Activated CD4-positive, alpha-beta memory T cell treated with anti-CD3 and anti-CD28 coated beads, Interleukin-2, amount 10 ng/mL, durations not matched to agents 7 days and 5 days (primary cell): Measurements from ENCODE around the gene SEC22C. TPM values are rescaled to one million over a fixed set of nuclear protein-coding genes. Genes with fewer than 3 reads are reported as not detected.
"Not testable (repeated sequence)": the region's sequence is repeated elsewhere in the genome, so short reads cannot be mapped to it uniquely, and the experiment has no call there.

Experiments used
- CTCF ChIA-PET: fragments of 350-600 bp; sonication (Branson Sonifier 250); formaldehyde crosslinking; loops from one replicate; lab custom pipeline; 2021; ENCODE audit warnings: antibody characterized with exemption, inconsistent platforms; lab: Charles Lee
- POLR2A ChIA-PET: fragments of 350-600 bp; sonication (Branson Sonifier 250); formaldehyde crosslinking; loops from one replicate; lab custom pipeline; 2021; ENCODE audit warnings: antibody characterized with exemption; lab: Charles Lee
- DNase-seq: peaks from one replicate; pipeline ENCODE4 v3.0.0-alpha.2; 2020
- H3K27ac Mint-ChIP-seq: one replicate; pipeline ENCODE4 v1.8.0; 2021; ENCODE audit warnings: mild to moderate bottlenecking, mixed read lengths
- H3K27me3 Mint-ChIP-seq: one replicate; pipeline ENCODE4 v1.8.0; 2021; ENCODE audit warnings: mixed read lengths
- H3K36me3 Mint-ChIP-seq: one replicate; pipeline ENCODE4 v1.8.0; 2021; ENCODE audit warnings: low read depth, mixed read lengths
- H3K4me1 Mint-ChIP-seq: one replicate; pipeline ENCODE4 v1.8.0; 2021; ENCODE audit warnings: mixed read lengths
- H3K4me3 Mint-ChIP-seq: one replicate; pipeline ENCODE4 v1.8.0; 2021; ENCODE audit warnings: mild to moderate bottlenecking, mixed read lengths
- H3K9me3 Mint-ChIP-seq: one replicate; pipeline ENCODE4 v1.8.0; 2021; ENCODE audit warnings: mixed read lengths
- total RNA-seq, 2 experiments: library from RNA; stranded (reverse); gene quantifications; one replicate each; pipeline ENCODE4 v1.2.3, GENCODE V29; 2021

Gene SEC22C
- total RNA-seq, 2 experiments from 2014 or later = 58.8 to 62.0 TPM

GRCh38 chr3:42578054-42578453 is 3.7 kb downstream of the SEC22C start:
- no peak overlapping the region for H3K27ac Mint-ChIP-seq
- DNase-seq = no peak
- POLR2A ChIA-PET = interaction anchor here (1.9 kb wide), 1 partner anchor 13 kb away, joined by 7 read pairs; the partner anchor contains the start of gene SS18L2
- H3K4me1 Mint-ChIP-seq = peaks cover 46% of the 10 kb centered on the region
- H3K27me3 Mint-ChIP-seq = no peaks in the 10 kb centered on the region
- H3K9me3 Mint-ChIP-seq = peaks cover 9% of the 10 kb centered on the region
- no peak overlapping the region for H3K4me3 Mint-ChIP-seq
- CTCF ChIA-PET = no interaction called here
- peaks cover 59% of the 10 kb centered on the region for H3K36me3 Mint-ChIP-seq

- CTCF ChIA-PET = no interaction called here
- H3K4me3 Mint-ChIP-seq = no peak overlapping the region
- POLR2A ChIA-PET = interaction anchor here (2.3 kb wide), 1 partner anchor 26 kb away, joined by 9 read pairs; the partner anchor contains the start of gene NKTR
- peaks cover 9% of the 10 kb centered on the region for H3K9me3 Mint-ChIP-seq
- H3K27ac Mint-ChIP-seq = no peak overlapping the region
- DNase-seq = no peak
- no peaks in the 10 kb centered on the region for H3K27me3 Mint-ChIP-seq
- peaks cover 75% of the 10 kb centered on the region for H3K36me3 Mint-ChIP-seq
- H3K4me1 Mint-ChIP-seq = peaks cover 31% of the 10 kb centered on the region
These were observed 6.5 kb downstream of the SEC22C start for GRCh38 chr3:42575137-42575741.

DNA sequence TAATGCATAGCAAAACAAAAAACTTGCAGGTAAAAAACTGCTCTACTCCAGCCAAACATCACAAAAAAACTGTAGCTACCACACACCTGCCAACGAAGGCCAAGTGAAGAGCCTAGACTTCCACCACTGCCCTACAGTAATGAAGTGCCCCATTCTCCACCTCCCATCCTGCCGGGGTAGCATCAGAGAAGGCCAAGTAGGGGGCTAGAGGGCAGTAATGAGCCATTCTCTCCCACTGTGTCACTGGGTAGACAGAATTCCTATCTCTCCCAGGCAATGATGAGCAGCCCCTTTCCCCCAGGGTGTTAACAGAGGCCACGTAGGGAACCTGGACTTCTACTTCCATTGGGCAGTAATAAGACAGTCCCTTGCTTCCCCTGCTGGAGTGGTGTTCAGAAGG is 9.5 kb downstream of the SEC22C start:
- H3K36me3 Mint-ChIP-seq = peaks cover 71% of the 10 kb centered on the region
- ChIA-PET CTCF (interaction anchor here (0.7 to 1.1 kb wide), 5 partner anchors 9 to 76 kb away, joined by 3 to 4 read pairs (median 3); partner anchors contain the start of gene SEC22C), POLR2A (interaction anchor here (0.7 to 1.4 kb wide), 2 partner anchors 9 to 29 kb away, joined by 4 read pairs; partner anchors contain the start of gene NKTR)
- DNase-seq = no peak
- H3K4me3 Mint-ChIP-seq = no peak overlapping the region
- H3K9me3 Mint-ChIP-seq = peaks cover 9% of the 10 kb centered on the region
- H3K27ac Mint-ChIP-seq = no peak overlapping the region
- peaks cover 22% of the 10 kb centered on the region for H3K4me1 Mint-ChIP-seq
- no peaks in the 10 kb centered on the region for H3K27me3 Mint-ChIP-seq

DNA sequence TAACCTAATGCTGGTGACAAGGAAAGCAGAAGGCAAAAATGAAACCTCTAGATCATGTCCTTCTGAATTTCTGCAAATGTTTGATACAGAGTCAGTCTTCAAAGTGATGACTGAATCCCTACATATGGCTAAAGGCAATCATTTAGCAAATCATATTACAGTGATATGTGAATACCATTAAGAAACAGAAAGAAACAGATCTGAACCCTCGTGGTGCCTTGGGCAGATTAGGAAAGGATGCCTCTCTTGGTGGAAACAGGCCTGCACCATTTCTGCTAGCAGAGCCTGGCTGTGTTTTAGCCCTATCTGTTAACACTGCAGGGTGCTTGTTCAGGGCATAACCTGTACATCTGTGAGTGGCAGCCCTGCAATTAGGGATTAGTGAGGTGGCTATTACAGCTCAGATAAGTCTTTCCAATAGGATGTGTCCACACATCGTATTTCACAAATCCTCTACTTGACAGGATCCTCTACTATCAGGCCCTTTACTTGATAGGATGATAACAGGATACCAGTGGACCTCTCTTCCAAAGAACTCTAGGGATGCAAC is 12.1 kb downstream of the SEC22C start:
- CTCF ChIA-PET = no interaction called here

GRCh38 chr3:42562047-42562907 is 19.5 kb downstream of the SEC22C start:
- DNase-seq = no peak
- Mint-ChIP-seq H3K27me3 (no peaks in the 10 kb centered on the region), H3K9me3 (no peaks in the 10 kb centered on the region), H3K36me3 (peaks cover 46% of the 10 kb centered on the region), H3K27ac (no peak overlapping the region), H3K4me3 (no peak overlapping the region), H3K4me1 (peaks cover 7% of the 10 kb centered on the region)
- ChIA-PET POLR2A (interaction anchor here (1.4 to 1.7 kb wide), 2 partner anchors 19 to 39 kb away, joined by 4 to 5 read pairs; partner anchors contain the start of gene NKTR), CTCF (interaction anchor here (1.4 kb wide), 1 partner anchor 19 kb away, joined by 3 read pairs; no protein-coding TSS in a partner anchor)

More for the DNA sequence above, 12.1 kb downstream of the SEC22C start:
- DNase-seq = no peak
- POLR2A ChIA-PET = no interaction called here
- Mint-ChIP-seq H3K27me3 (no peaks in the 10 kb centered on the region), H3K36me3 (peaks cover 63% of the 10 kb centered on the region), H3K27ac (no peak overlapping the region), H3K4me1 (peaks cover 12% of the 10 kb centered on the region), H3K9me3 (peaks cover 5% of the 10 kb centered on the region), H3K4me3 (no peak overlapping the region)

DNA sequence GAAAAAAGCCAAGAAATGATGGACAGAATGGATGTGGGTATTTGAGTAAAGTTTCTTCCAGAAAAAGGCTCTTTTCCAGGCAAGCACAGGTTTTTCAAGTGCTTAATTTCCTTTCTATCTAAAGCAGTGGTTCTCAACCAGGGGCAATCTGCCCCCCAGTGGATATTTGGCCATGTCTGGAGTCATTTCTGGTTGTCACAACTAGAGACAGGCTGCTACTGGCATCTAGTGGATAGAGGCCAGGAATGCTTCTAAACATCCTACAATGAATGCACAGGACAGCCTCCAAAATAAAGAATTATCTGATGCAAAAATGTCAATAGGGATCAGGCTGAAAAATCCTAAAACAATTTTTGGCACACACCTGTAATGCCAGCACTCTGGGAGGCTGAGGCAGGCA is 23.9 kb downstream of the SEC22C start:
- CTCF ChIA-PET = interaction anchor here (1.0 kb wide), 1 partner anchor 24 kb away, joined by 3 read pairs; the partner anchor contains the start of gene SEC22C
- POLR2A ChIA-PET = interaction anchor here (1.4 kb wide), 1 partner anchor 55 kb away, joined by 4 read pairs; the partner anchor contains the start of gene VIPR1
- Mint-ChIP-seq H3K9me3 (no peaks in the 10 kb centered on the region), H3K27ac (peak overlapping the region; percentile 48), H3K4me3 (no peak overlapping the region), H3K4me1 (peaks cover 29% of the 10 kb centered on the region), H3K36me3 (peaks cover 57% of the 10 kb centered on the region), H3K27me3 (no peaks in the 10 kb centered on the region)
- DNase-seq = peak; percentile 38

DNA sequence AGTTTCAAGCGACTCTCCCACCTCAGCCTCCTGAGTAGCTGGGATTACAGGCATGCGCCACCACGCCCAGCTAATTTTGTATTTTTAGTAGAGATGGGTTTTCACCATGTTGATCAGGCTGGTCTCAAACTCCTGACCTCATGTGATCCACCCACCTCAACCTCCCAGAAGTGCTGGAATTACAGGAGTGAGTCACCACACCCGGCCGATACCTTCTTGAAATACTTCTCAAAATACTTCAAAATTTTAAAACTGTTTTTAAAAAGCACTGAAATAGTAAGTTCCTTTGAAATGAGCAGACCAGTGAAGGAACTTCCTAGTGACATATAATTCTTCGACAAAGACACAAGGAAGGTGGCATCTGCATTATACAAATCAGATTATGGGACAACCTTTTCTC is 24.9 kb downstream of the SEC22C start:
- ChIA-PET POLR2A (interaction anchor here (1.4 to 1.7 kb wide), 2 partner anchors 34 to 54 kb away, joined by 3 to 4 read pairs; partner anchors contain the start of genes SS18L2 and VIPR1), CTCF (interaction anchor here (1.5 kb wide), 1 partner anchor 10 kb away, joined by 3 read pairs; no protein-coding TSS in a partner anchor)
- not testable (repeated sequence) for DNase-seq, H3K27me3 Mint-ChIP-seq, H3K4me3 Mint-ChIP-seq, H3K9me3 Mint-ChIP-seq
- H3K4me1 Mint-ChIP-seq = peaks cover 29% of the 10 kb centered on the region
- peak overlapping the region; percentile 97 for H3K27ac Mint-ChIP-seq
- peaks cover 58% of the 10 kb centered on the region for H3K36me3 Mint-ChIP-seq

DNA sequence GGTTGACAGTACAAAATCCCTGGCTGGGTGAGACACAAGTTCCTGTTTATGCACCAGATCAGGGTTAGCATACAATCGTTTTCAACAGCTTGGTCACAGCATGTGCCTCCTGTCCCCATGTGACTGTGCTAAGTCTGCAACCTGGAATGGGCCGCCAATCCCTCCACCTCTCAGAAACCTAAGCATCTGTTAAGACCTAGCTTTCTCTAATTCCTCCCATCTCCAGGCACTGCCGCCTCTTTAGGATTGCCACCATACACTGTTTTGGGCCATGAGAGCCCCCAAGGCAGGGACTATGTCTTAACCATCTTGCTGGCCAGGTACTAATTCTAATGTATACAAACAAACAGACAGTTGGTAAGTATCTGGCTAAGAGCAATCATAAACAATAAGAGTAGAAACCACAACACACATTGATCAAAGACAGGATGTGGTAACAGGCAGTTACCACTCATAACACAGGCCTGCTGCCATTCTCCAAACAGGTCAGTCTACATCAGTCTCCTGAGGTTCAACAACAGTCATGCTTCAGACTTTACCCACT is 25.6 kb downstream of the SEC22C start:
- Mint-ChIP-seq H3K27ac (peak overlapping the region; percentile 97), H3K9me3 (no peaks in the 10 kb centered on the region), H3K27me3 (no peaks in the 10 kb centered on the region), H3K4me1 (peaks cover 29% of the 10 kb centered on the region), H3K36me3 (peaks cover 59% of the 10 kb centered on the region), H3K4me3 (no peak overlapping the region)
- POLR2A ChIA-PET = interaction anchor here (1.1 to 1.7 kb wide), 3 partner anchors 26 to 189 kb away, joined by 3 to 7 read pairs (median 3); partner anchors contain the start of genes SEC22C and SS18L2
- DNase-seq = peak; percentile 63
- CTCF ChIA-PET = interaction anchor here (1.5 kb wide), 1 partner anchor 10 kb away, joined by 3 read pairs; no protein-coding TSS in a partner anchor

- Mint-ChIP-seq H3K9me3 (no peaks in the 10 kb centered on the region), H3K27ac (no peak overlapping the region), H3K4me1 (peaks cover 30% of the 10 kb centered on the region), H3K4me3 (no peak overlapping the region), H3K36me3 (peaks cover 55% of the 10 kb centered on the region), H3K27me3 (no peaks in the 10 kb centered on the region)
- ChIA-PET POLR2A (interaction anchor here (0.6 to 0.7 kb wide), 2 partner anchors 51 to 539 kb away, joined by 3 to 5 read pairs; partner anchors contain the start of gene VIPR1), CTCF (interaction anchor here (0.9 to 1.7 kb wide), 7 partner anchors 12 to 361 kb away, joined by 3 to 9 read pairs (median 3); no protein-coding TSS in a partner anchor)
- no peak for DNase-seq
These were observed 28.9 kb downstream of the SEC22C start for GRCh38 chr3:42552830-42553229.

- Mint-ChIP-seq H3K27me3 (no peaks in the 10 kb centered on the region), H3K36me3 (peaks cover 39% of the 10 kb centered on the region), H3K4me3 (no peak overlapping the region), H3K27ac (no peak overlapping the region), H3K4me1 (peaks cover 5% of the 10 kb centered on the region), H3K9me3 (no peaks in the 10 kb centered on the region)
- ChIA-PET POLR2A (no interaction called here), CTCF (interaction anchor here (3.9 to 7.5 kb wide), 2 partner anchors 14 to 48 kb away, joined by 24 to 70 read pairs; partner anchors contain the start of gene VIPR1)
- no peak for DNase-seq
These were observed 31.5 kb downstream of the SEC22C start for GRCh38 chr3:42550250-42550649.

- Mint-ChIP-seq H3K36me3 (peaks cover 36% of the 10 kb centered on the region), H3K27ac (no peak overlapping the region), H3K4me1 (peaks cover 3% of the 10 kb centered on the region), H3K4me3 (no peak overlapping the region), H3K9me3 (no peaks in the 10 kb centered on the region), H3K27me3 (no peaks in the 10 kb centered on the region)
- no peak for DNase-seq
- ChIA-PET POLR2A (no interaction called here), CTCF (interaction anchor here (0.6 to 7.5 kb wide), 6 partner anchors 13 to 391 kb away, joined by 3 to 70 read pairs (median 4); partner anchors contain the start of genes NKTR and VIPR1)
These were observed 32.6 kb downstream of the SEC22C start for GRCh38 chr3:42549131-42549530.
